Upper lobe of left lung (tissue), 6 donors: Measurements from ENCODE around the gene SPNS1. TPM values are rescaled to one million over a fixed set of nuclear protein-coding genes. Genes with fewer than 3 reads are reported as not detected.
A peak's percentile ranks its signal among the peaks of the same experiment; 100 is the strongest.

Experiments used
- ATAC-seq, 2 donors: fragments of 200-7000 bp; cut with Tn5 transposase; one replicate each; pipeline ENCODE4 v1.9.1; 2022; ENCODE audit warnings: mild to moderate bottlenecking in 2 of 2, moderate library complexity in 2 of 2; ENCODE audit not compliant: low FRiP score in 2 of 2
- DNase-seq, 2 donors: peaks; one replicate each; pipeline ENCODE4 v3.0.0-alpha.2; 2019 to 2020
- H3K27ac ChIP-seq, 4 donors: fragments of 200-600 bp; sonication (generic); one replicate each; pipeline ENCODE4 v1.5.1; 2016 to 2019
- H3K27me3 ChIP-seq, 4 donors: fragments of 200-600 bp; sonication (generic); one replicate each; pipeline ENCODE4 v1.5.1; 2017 to 2019
- H3K36me3 ChIP-seq, 4 donors: fragments of 200-600 bp; sonication (generic); one replicate each; pipeline ENCODE4 v1.5.1; 2016 to 2019
- H3K4me1 ChIP-seq, 4 donors: fragments of 200-600 bp; sonication (generic); one replicate each; pipeline ENCODE4 v1.5.1; 2018 to 2019
- H3K4me3 ChIP-seq, 4 donors: fragments of 200-600 bp; sonication (generic); one replicate each; pipeline ENCODE4 v1.5.1; 2017 to 2019; ENCODE audit warnings: mild to moderate bottlenecking in 2 of 4, moderate library complexity in 1 of 4
- H3K9me3 ChIP-seq, 4 donors: fragments of 200-600 bp; sonication (generic); one replicate each; pipeline ENCODE4 v1.5.1; 2018 to 2019
- EP300 ChIP-seq, 4 donors: sonication (generic); formaldehyde crosslinking; IDR thresholded peaks; one replicate each; pipeline ENCODE4 v1.5.1; 2017; ENCODE audit warnings: antibody characterized with exemption in 4 of 4, control low read depth in 2 of 4
- POLR2A ChIP-seq, 4 donors: fragments of 450-650 bp; IDR thresholded peaks; one replicate each; pipeline ENCODE4 v1.5.1; 2016 to 2017; ENCODE audit warnings: antibody characterized with exemption in 4 of 4, mild to moderate bottlenecking in 2 of 4
- POLR2AphosphoS5 ChIP-seq, 2 donors: sonication (generic); formaldehyde crosslinking; IDR thresholded peaks; one replicate each; pipeline ENCODE4 v1.5.1; 2017; ENCODE audit warnings: antibody characterized with exemption in 2 of 2
- WGBS, 2 donors: methylation state at CpG; one replicate each; pipeline ENCODE4 v1.1.5; 2017 to 2018; 5-methylcytosine and 5-hydroxymethylcytosine counted together
- total RNA-seq, 6 donors: library from RNA; depleted of rRNA in 4 of 6; stranded (reverse); fragments of >200 nt in 4 of 6; gene quantifications; one replicate each; pipeline versions ENCODE4 v1.1.0 to v1.2.1, GENCODE V29; 2016 to 2021
- TF ChIP-seq, protein P1 (sequence below), 6 experiments: fragments of 450-650 bp in 4 of 6; fragments of 200-600 bp in 2 of 6; sonication (generic) in 2 of 6; IDR thresholded peaks; one replicate each; pipeline ENCODE4 v1.5.1; 2016 to 2019; ENCODE audit warnings: antibody characterized with exemption in 6 of 6
- donor health status: DM: no; HTN: no; CAD: no; lungs with moderate emphysema.
- donor health status: DM: no; HTN: yes; CAD: no; lungs with severe emphysema.

Gene SPNS1
- total RNA-seq, 6 donors from 2014 or later: 23.4 to 84.7 (median 68.7) TPM

DNA sequence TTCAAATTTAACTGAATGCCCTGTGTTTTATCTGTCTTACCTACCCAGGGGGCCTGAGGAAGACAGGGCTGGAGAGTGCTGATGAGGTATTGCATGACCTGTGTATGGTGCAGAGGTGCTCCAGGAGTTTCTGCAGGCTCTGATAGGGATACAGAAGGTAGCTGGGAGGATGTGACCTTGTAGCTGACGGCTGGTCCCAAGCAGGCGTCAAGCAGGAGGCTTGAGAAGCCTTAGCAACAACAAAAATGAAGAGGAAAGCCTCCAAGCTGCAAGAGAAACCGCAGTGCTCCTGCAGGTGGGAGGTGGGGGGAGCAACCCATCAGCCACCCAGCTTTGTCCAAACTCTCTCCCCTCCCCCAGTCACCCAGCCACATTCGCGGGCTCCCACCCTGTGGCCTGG, 50.6 kb downstream of the SPNS1 start:
- ATAC-seq: no peak
- TF ChIP-seq, protein P1, sequence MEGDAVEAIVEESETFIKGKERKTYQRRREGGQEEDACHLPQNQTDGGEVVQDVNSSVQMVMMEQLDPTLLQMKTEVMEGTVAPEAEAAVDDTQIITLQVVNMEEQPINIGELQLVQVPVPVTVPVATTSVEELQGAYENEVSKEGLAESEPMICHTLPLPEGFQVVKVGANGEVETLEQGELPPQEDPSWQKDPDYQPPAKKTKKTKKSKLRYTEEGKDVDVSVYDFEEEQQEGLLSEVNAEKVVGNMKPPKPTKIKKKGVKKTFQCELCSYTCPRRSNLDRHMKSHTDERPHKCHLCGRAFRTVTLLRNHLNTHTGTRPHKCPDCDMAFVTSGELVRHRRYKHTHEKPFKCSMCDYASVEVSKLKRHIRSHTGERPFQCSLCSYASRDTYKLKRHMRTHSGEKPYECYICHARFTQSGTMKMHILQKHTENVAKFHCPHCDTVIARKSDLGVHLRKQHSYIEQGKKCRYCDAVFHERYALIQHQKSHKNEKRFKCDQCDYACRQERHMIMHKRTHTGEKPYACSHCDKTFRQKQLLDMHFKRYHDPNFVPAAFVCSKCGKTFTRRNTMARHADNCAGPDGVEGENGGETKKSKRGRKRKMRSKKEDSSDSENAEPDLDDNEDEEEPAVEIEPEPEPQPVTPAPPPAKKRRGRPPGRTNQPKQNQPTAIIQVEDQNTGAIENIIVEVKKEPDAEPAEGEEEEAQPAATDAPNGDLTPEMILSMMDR (IDR thresholded peaks at IDR 0.05): no peak
- no peak for TF ChIP-seq EP300 (IDR thresholded peaks at IDR 0.05)
- TF ChIP-seq POLR2A (IDR thresholded peaks at IDR 0.05): no peak
- TF ChIP-seq POLR2AphosphoS5 (IDR thresholded peaks at IDR 0.05): no peak
- H3K9me3 ChIP-seq: no peaks in the 10 kb centered on the region
- no peaks in the 10 kb centered on the region for H3K27me3 ChIP-seq
- peak in 1 of 2 donors; percentile 24 for DNase-seq
- no peaks in the 10 kb centered on the region for H3K36me3 ChIP-seq
- no peak overlapping the region for H3K27ac ChIP-seq
- WGBS, 2 donors: 70 to 77% methylated on average over 5 of the region's 5 CpGs
- no peak overlapping the region for H3K4me3 ChIP-seq
- no peaks in the 10 kb centered on the region for H3K4me1 ChIP-seq

DNA sequence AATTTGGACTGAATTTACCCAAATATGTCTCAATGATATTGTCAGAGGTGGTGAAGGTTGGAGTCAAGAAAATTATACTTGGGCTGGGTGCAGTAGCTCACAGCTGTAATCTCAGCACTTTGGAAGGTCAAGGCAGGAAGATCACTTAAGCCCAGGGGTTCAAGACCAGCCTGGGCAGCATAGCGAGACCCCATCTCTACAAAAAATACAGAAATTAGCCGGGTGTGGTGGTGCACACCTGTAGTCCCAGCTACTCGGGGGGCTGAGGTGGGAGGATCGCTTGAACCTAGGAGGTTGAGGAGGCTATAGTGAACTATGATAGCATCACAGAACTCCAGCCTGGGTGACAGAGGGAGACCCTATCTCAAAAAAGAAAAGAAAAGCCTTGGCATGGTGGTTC, 51.2 kb downstream of the SPNS1 start:
- no peak overlapping the region for H3K4me3 ChIP-seq
- 85 to 90% methylated on average over 4 of the region's 4 CpGs for WGBS, 2 donors
- H3K27me3 ChIP-seq: no peaks in the 10 kb centered on the region
- no peak for DNase-seq
- ATAC-seq: no peak
- TF ChIP-seq POLR2AphosphoS5 (IDR thresholded peaks at IDR 0.05): no peak
- TF ChIP-seq, protein P1 (IDR thresholded peaks at IDR 0.05): no peak
- TF ChIP-seq EP300 (IDR thresholded peaks at IDR 0.05): no peak
- no peak for TF ChIP-seq POLR2A (IDR thresholded peaks at IDR 0.05)
- no peak overlapping the region for H3K27ac ChIP-seq
- no peaks in the 10 kb centered on the region for H3K4me1 ChIP-seq
- no peaks in the 10 kb centered on the region for H3K9me3 ChIP-seq
- no peaks in the 10 kb centered on the region for H3K36me3 ChIP-seq

DNA sequence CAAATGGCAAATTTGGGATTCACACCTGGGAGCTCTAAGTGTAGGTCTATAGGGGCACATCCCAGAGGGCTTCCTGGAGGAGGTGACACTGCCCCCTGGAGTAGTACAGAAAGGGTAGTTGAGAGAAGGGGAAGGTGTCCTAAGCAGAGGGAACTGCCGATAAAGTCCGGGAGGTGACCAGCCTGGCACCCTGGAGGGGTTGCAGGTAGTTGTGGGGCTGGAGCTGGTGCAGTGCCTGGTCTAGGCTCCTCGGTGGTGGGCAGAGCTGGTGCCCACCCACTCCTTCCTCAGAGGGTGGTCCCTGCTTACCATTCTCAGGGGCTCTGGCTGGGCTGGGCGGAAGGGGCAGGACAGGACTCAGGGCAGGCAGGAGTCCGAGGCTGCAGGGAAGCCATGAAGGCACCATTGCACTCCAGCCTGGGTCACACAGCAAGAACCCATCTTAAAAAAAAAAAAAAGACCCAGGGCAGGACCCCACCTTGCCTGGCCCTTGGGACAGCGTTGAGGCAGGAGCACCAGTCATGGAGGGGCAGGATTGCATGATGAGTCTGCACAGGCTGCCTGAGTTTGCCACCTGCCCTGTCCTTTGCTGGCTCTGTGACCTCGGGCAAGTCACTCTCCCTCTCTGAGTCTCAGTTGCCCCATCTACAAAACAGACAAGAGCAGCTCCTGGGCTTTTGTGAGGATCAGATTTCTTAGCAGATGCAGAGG, 54.0 kb downstream of the SPNS1 start:
- Histone ChIP-seq H3K36me3 (no peaks in the 10 kb centered on the region), H3K4me1 (no peaks in the 10 kb centered on the region), H3K4me3 (no peak overlapping the region), H3K27ac (no peak overlapping the region), H3K9me3 (no peaks in the 10 kb centered on the region), H3K27me3 (no peaks in the 10 kb centered on the region)
- TF ChIP-seq, protein P1 (IDR thresholded peaks at IDR 0.05): no peak
- TF ChIP-seq EP300 (IDR thresholded peaks at IDR 0.05) (no peak), POLR2AphosphoS5 (IDR thresholded peaks at IDR 0.05) (no peak), POLR2A (IDR thresholded peaks at IDR 0.05) (no peak)
- WGBS, 2 donors: 80 to 91% methylated on average over 5 to 7 of the region's 7 CpGs
- DNase-seq (peak in 1 of 2 donors; percentile 19), ATAC-seq (no peak)

DNA sequence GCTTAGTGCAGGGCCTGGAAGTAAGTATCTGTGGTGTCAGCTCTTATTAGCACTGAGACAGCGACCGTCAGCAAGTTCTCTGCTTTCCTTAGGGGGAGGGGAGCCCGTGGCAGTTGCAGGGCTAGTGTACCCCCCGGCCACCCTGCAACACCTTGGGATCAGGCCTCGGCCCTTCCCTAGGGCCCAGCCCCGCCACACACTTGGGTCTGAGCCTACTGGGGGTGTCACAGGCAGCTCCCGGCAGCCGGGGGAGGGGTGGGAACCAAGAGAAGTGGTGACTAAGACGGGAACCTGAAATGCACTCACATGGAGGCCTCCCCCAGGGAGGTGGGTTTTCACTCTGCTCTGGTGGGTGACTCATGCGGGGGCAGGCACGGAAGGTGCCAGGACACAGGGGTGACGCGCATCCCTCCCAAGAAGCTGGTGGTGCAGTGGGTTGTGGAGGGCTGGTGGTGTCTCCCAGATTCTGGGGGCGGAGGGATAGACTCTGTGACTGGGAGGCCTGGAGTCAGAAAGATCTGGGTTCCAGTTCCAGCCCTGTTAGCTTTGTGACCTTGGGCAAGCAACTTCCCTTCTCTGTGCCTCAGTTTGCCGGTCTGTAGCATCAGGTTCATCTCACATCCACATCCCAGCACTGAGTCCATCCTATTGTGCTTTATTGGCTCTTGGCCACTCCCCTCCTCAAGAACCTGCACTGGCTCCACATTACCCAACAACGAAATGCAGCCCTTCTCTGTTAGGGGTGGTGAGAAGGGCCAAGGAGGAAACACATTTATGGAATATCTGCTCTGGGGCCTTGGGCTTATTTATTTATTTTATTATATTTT, 54.8 kb downstream of the SPNS1 start:
- Histone ChIP-seq H3K27me3 (no peaks in the 10 kb centered on the region), H3K27ac (no peak overlapping the region), H3K9me3 (no peaks in the 10 kb centered on the region), H3K36me3 (no peaks in the 10 kb centered on the region), H3K4me3 (no peak overlapping the region), H3K4me1 (no peaks in the 10 kb centered on the region)
- 55 to 72% methylated on average over 6 to 16 of the region's 16 CpGs for WGBS, 2 donors
- TF ChIP-seq POLR2AphosphoS5 (IDR thresholded peaks at IDR 0.05) (no peak), EP300 (IDR thresholded peaks at IDR 0.05) (no peak), POLR2A (IDR thresholded peaks at IDR 0.05) (no peak)
- TF ChIP-seq, protein P1 (IDR thresholded peaks at IDR 0.05): no peak
- ATAC-seq (peak in 1 of 2 donors; percentile 72), DNase-seq (peak in 1 of 2 donors; percentile 54)
